Glomerular endothelial cell (primary cell): ENCODE results near the gene DGKZ. TPM values are rescaled to one million over a fixed set of nuclear protein-coding genes. Genes with fewer than 3 reads are reported as not detected.
"Not testable (repeated sequence)": the region's sequence is repeated elsewhere in the genome, so short reads cannot be mapped to it uniquely, and the experiment has no call there.

Experiments used
- DNase-seq: peaks from one replicate; pipeline ENCODE4 v3.0.0-alpha.2; 2011; ENCODE audit warnings: low read depth, low spot score; ENCODE audit errors: extremely low read depth
- total RNA-seq: library from RNA; depleted of rRNA; stranded (reverse); fragments of >200 nt; gene quantifications from 2 replicates; pipeline ENCODE4 v1.2.3, GENCODE V29; 2015

DGKZ gene
- total RNA-seq, 1 donor from 2014 or later: 139 TPM

DNA sequence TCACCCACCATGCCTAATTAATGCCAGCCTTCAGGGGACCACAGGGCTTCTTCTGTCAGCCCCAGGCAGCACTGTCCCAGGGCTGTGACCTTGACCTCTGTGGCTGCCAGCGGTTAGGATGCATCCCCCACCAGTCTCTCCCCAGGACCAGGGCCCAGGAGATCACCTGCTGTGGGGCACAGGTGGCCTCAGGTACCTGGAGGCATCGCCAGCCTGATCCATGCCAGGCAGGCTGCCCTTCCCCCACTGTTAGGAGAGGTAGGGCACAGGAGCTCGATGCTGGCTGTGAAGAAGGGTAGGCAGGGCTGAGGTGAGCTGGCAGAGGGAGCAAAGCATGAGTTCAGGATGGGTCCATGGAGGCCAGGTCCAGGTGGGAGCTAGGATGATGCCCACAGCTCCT lies 17.5 kb downstream of the DGKZ start:
- no peak for DNase-seq

GRCh38 chr11:46366260-46366659 lies 19.0 kb downstream of the DGKZ start:
- DNase-seq: no peak

GRCh38 chr11:46366661-46367161 lies 19.4 kb downstream of the DGKZ start:
- no peak for DNase-seq

- no peak for DNase-seq
Observed at GRCh38 chr11:46367244-46367915, 20.1 kb downstream of the DGKZ start.

DNA sequence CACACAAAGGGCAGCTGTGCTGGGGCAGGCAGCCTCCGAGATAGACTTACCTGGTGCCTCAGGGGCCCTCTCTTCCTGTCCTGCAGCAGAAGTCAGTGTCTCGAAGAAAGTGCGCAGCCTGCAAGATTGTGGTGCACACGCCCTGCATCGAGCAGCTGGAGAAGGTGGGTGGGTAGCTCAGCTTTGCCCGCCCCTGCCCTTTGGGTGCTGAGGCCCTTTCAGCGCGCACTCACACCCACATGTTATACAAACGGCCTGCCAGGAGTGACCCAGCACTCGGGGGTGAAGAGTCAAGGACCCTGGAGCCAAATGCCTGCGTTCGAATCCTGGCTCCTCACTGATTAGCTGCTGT lies 20.6 kb downstream of the DGKZ start:
- no peak for DNase-seq

- DNase-seq: no peak
Observed at GRCh38 chr11:46369458-46370152, 22.3 kb downstream of the DGKZ start.

- no peak for DNase-seq
Observed at GRCh38 chr11:46370253-46370652, 23.0 kb downstream of the DGKZ start.

GRCh38 chr11:46371262-46371661 lies 24.0 kb downstream of the DGKZ start:
- not testable (repeated sequence) for DNase-seq

DNA sequence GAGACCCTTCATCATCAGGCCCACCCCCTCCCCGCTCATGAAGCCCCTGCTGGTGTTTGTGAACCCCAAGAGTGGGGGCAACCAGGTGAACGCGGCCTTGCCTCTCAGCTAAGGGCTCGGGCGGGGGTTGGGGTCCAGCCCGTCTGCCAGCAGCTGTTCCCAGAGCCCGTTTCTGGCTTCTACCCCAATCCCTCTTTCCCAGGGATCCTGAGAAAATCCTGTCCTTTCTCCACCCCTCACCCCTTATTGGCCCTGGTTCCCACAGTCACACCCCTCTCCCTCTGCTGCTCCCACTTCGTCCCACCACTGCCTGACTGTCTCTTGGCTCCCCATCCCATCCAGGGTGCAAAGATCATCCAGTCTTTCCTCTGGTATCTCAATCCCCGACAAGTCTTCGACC lies 24.8 kb downstream of the DGKZ start:
- no peak for DNase-seq

- DNase-seq: not testable (repeated sequence)
Observed at GRCh38 chr11:46372501-46372900, 25.2 kb downstream of the DGKZ start.

DNA sequence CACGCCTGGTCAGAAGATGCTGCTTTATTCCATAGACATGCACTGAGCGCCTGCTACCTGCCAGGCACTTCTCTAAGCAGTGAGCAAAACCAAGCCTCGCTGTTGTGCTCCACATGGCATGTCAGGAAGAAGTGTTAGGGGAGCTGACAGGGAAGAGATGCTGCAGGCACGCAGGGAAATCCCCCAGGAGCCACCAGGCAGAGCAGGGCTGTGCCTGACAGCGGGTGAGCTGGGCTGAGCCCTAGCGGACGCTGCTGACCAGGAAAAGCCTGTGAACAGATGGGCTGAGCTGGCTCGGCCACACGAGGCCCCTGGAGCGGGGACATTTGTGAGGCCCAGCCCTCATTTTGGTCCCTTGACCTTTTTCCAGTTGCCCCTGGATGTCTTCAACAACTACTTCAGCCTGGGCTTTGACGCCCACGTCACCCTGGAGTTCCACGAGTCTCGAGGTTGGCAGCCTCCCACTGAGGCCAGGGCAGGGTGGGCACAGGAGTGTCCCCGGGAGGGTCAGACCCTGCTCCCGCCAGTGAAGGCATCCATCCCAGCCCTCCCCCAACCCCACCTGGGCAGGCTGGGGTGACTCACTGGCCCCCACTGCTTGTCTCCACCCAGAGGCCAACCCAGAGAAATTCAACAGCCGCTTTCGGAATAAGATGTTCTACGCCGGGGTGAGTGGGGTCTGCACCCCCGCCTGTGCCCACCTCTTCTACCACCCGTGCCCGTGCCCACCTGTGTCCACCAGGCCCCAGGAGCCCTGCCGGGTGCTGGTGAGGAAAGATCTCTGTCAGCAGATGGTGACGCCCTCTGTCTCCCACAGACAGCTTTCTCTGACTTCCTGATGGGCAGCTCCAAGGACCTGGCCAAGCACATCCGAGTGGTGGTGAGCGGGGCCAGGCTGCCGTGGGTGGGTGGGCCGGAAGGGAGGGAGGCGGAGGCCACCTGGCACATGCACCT lies 26.8 kb downstream of the DGKZ start:
- no peak for DNase-seq

GRCh38 chr11:46374815-46375214 lies 27.6 kb downstream of the DGKZ start:
- DNase-seq: no peak

GRCh38 chr11:46375392-46376101 lies 28.3 kb downstream of the DGKZ start:
- no peak for DNase-seq

DNA sequence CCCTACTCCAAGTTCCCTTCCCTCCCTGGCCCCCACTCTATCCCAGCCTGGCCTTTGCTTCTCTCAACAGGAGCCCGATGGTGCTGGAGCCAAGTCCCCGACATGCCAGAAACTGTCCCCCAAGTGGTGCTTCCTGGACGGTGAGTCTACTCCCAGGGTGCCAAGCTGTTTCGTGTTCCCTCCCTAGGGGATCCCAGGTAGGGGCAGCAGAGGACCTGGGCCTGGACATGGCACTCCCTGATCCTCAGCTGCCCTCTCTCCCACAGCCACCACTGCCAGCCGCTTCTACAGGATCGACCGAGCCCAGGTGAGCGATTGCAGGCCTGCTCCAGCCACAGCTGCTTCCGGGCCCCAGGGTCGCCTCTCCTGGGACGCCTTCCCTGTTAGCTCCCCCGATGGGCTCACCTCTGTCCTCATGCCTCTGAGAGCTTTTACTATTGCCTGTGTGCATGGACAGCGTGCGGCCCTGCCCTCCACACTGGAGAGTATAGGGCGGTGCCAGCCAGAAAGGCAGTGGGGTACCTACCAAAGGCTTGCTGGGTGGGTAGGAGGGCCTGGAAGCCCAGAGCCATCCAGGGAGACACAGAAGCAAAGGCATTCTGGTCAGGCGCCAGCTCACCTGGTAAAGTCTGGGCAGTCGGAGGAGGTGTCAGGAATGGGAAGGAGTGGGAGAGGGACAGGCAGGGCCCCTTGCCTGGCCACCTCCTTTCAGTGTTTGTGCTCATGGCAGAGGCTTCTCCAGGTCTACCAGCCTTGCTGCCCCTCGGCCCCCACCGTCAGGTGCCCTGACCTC lies 29.2 kb downstream of the DGKZ start:
- DNase-seq: no peak

DNA sequence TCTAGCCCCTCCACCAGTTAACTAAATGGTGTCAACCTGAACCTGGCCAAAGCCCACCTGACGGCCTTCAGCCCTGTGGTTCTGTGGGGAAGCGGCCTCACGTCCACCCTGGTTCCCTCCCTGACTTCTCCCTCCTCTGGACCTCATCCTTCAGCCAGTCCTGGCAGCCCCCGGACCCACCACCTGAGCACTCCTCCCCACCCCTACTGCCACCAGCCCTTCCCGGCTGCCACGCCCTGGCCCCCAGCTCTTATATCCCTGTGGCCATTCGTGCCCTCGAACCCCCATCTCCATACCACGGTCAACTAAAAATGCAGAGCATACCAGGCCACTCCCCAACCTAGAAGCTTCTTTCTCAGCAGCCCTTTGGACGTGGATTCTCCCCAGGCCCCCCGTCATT lies 30.0 kb downstream of the DGKZ start:
- DNase-seq: no peak

DNA sequence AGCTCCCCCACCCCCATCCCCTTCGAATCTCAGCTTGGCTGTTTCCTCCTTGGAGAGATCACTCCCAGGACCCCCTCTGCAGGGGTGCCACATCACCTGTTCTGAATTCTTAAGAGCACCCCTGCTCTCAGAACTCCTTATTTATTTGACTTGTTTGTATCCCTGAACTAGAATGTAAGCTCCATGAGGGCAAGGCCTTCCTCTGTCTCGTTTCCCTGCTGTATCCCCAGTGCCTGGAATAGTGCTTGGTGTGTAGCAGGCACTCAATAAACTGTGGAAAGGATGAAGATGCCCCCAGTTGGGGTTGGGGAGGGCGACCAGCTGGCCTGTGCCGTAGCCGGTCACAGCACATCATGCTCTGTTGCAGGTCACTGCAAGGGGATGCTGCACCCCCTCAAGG lies 30.6 kb downstream of the DGKZ start:
- no peak for DNase-seq

- DNase-seq: no peak
Observed at GRCh38 chr11:46378296-46378695, 31.0 kb downstream of the DGKZ start.

DNA sequence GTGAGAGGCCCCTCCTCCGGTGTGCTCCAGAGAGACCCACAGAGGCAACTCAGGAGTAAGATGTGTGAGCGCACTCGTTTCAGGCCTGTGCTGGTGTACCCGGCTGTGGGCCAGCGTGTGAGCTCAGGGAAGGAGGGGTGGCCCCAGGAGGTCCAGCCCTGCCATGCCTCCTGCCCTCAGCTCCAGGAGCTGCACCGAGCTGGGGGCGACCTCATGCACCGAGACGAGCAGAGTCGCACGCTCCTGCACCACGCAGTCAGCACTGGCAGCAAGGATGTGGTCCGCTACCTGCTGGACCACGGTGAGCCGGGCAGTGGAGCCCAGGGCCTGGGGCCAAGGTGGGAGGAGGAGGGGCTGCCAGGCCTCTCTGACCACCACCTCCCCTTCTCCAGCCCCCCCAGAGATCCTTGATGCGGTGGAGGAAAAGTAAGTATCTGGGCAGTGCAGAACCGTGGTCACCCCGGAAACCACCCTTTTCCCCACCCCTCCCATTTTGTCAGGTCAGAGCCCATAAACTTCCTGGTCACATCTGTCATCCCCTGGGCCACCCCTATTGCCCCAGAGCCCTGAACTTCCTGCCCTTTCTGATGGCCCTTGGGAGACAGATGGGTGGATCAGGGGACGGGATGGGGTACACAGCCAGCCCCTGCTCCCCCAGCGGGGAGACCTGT lies 31.7 kb downstream of the DGKZ start:
- DNase-seq: no peak
